ENCODE measurements around the gene ACO1.

ACO1 gene

DNA sequence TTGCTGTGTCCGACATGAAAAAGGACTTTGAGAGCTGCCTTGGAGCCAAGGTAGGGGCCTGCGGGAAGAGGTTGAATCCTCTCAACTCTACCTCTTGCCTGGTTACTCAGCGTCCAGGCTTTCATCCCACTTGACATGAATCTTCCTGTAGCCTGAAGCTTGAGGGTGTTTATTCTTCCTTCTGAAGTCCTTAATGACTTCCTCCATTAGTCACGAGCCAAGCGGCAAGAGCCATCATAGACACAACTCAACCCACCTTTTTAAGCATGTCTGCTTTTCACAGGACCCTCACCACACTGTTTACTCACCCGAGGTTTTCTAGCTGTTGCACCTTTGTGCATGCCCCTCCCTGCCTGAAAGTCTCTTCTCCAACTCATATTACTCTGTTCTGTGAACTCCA is 40.2 kb downstream of the ACO1 start:
- no peak for DNase-seq

- no peak for DNase-seq
Measured at GRCh38 chr9:32426278-32426939, 42.0 kb downstream of the ACO1 start.

GRCh38 chr9:32427111-32427873 is 42.8 kb downstream of the ACO1 start:
- DNase-seq, result no peak

DNA sequence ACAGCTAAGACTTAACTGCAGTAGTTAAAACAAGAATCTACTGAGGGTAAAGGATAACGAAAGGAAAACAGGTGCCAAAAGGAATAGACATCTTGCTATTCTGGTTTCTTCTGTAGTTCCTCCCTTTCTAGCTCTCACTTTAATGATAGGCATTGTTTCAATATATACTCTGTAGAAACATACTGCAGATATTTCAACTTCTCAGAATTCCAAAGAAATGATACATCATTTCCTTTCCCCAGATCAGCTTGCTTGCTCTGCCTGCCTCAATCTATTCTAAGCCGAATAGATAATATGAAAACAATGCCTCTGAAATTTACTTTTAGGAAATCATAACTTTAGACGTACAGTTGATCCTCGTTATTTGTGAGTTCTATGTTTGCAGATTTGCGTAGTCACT is 46.3 kb downstream of the ACO1 start:
- DNase-seq, result no peak

DNA sequence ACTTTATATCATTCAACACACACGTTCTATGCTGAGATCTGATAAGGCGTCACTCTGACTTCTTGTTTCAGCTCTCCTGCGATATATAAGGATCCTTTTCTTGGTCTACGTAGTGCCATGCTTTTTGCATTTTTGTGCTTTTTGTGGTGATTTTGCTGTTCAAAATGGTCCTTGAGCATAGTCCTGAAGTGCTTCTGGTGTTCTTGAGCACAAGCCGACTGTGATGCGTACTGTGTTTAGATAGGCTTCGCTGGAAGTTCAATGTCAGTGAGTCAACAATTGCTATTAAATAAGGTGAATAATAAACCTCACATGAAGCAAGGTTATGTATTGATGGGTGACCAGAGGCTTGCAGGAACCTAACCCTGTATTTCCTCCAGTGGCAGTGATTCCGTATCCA is 46.8 kb downstream of the ACO1 start:
- no peak for DNase-seq

DNA sequence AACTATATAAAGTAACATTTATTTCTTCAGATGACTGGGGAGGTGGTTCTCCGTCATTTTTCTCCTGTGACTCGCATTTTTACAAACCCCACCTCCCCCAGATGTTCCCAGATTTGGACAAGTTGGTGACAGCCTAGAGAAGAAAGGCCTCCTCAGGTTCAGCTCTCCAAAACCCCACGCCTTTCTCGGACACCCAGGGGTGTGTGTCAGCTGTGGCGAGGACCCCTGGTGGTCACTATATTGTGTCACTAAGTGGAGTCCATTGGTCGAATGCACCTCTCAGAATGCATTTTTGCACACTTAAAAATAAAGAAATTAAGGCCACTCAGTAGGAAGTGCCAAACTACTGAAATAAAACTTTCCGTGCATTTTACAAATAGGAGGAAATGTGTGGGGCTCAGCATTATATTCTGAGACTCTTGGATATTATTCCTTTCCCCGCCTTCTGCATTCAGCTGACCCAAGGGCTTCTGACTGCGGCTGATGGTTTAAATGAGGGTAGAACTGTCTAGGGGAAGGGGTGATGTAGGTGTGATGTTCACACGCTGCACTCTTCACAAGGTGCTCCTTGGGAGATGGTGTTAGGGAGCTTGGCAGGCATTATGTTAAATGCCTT is 47.6 kb downstream of the ACO1 start:
- no peak for DNase-seq

DNA sequence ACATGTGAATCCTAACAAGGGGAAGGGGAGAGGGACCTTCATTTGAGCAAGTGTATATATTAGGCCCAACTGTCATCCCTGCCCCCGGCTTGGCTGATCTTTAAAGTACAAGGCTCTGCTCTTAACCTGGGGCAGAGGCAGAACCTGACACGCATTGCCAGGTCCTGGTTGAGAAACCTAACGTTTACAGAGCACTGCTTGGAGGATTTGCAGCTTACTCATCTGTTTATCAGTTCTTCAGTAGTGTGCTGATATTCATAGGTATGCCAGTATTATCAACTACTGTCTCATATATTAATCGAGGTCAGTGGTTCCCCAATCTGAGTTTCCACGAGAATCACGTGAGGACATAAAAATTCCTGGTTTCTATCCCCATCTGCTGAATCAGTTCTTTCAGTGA is 50.4 kb downstream of the ACO1 start:
- DNase-seq, result no peak

DNA sequence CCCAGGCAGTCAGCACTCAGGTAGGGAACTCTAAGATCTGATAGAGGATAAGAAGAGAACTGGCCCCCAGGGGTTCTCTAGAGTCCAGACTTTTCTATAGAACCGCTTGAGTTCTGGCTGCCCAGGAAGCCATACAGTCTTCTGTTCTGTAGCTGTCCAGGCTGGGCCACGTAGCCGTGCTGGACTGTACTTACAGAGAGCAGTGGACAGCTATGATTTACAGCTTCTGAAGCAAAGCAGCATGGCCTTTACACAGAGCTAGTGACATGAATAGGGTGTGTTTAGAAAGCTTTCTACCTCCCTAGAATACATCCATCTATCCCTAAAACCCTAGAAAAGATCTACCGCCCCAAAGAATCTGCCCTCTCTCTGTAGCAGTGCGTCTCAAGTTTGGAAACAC is 57.2 kb downstream of the ACO1 start:
- no peak for DNase-seq

DNA sequence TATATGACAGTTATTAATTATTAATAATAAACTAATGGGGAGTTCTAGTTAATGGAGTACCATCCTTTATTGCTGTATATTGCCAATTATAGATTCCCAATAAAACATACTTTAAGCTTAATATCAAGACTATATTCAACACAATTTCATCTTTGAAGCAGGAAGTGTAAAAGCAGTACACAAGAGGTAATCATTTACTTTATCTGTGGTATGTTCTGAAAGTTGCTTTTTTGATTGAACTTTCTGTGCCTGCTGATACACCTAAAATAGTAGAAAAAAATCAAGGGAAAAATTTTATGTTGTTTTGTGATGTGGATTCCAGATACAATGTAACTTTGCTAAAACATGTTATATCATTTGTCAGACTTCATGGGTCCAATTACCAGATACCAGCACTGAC is 58.0 kb downstream of the ACO1 start:
- DNase-seq, result no peak

DNA sequence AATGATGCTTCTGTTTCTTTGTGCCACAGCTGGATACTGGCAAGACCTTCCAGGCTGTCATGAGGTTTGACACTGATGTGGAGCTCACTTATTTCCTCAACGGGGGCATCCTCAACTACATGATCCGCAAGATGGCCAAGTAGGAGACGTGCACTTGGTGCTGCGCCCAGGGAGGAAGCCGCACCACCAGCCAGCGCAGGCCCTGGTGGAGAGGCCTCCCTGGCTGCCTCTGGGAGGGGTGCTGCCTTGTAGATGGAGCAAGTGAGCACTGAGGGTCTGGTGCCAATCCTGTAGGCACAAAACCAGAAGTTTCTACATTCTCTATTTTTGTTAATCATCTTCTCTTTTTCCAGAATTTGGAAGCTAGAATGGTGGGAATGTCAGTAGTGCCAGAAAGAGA is 65.5 kb downstream of the ACO1 start:
- no peak for DNase-seq

DNA sequence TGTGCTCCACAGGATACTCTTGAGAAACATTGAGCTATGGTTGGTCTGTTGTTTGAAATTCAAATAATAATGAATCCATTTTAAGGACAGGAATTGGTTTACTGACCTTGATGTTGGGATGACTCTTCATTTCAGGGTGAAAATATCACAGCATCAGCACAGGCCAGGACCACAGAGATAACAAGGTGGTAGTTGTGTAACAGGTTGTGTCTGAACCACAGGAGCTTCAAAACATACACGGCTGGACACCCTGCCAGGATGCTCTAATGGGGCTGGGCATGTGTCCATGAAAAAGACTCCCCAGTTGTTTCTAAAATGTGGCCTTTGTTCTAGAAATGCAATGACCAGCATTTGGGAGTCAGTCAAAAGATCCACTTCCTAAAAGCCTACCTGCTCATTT is 69.8 kb downstream of the ACO1 start:
- DNase-seq, result no peak

DNA sequence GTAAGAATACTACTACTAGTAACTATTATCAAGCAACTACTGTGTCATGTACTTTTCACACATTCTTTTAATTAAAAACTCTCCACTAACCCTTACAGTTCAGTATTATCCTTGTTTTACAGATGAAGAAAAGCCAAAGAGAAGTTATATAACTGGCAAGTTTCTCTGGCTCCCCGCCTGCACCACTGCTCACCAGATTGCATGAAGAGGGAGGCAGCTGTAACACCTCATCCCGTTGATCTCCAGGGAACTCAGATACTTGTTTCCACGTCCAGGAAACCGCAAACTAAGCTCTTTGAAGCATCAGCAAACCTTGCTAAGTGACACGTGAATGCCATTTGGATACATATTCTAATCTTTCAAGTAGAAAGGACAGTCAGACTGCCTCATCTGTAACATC is 71.3 kb downstream of the ACO1 start:
- no peak for DNase-seq

DNA sequence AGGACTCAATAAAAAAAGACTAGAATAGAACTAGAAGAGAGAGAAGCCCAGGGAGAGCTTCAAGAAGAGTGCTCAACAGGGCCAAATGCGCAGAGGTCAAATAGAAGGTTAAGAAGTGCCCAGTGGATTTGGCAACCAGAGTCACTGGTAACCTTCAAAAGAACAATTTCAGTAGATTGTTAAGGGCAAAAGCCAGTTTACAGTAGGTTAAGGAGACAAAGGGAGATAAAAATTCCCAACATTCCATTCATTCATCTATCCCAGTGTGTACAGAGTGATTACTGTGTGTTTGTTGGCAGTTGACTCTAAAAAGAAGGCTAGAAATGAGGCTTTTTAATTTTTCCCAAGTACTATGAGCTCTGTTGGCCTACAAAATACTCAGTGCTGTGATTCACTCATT is 72.1 kb downstream of the ACO1 start:
- no peak for DNase-seq

GRCh38 chr9:32463500-32464293 is 79.3 kb downstream of the ACO1 start:
- DNase-seq, result no peak

GRCh38 chr9:32468740-32469139 is 84.3 kb downstream of the ACO1 start:
- no peak for DNase-seq

DNA sequence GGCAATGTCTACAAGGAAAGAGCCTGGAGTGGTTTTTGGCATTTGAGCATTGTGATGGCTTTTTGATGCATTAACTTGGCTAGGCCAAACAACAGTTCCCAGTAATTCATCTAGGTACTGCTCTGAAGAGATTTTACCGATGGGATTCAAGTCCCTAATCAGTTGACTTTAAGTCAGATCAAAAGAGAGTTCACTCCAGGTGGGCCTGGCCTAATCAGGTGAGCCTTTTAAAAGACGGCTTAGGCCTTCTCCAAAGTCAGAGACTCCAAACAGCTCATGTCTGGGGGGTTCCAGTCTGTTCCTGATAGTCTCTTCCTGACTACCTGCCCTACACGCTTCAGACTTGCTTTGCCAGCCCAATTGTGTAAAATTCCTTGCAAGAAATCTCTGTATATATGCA is 87.9 kb downstream of the ACO1 start:
- no peak for DNase-seq

DNA sequence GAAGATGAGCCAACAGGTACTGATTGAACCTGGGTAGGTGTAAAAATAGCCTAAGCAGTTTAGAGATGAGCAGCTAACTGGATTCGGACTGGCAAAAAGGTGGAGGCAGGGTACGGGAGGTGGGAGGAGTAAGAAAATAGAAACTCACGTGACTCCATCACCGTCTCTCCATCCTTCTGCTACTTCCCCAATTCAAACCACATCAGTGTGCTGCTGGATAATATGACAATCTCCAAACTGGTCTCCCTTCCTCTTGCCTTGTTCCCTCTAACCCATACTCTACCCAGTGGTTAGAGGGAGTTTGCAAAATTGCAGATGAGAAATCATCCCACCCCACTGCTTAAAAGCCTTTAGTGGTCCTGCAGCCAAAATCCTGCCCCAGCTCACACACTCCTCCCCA is 98.9 kb downstream of the ACO1 start:
- no peak for DNase-seq

DNA sequence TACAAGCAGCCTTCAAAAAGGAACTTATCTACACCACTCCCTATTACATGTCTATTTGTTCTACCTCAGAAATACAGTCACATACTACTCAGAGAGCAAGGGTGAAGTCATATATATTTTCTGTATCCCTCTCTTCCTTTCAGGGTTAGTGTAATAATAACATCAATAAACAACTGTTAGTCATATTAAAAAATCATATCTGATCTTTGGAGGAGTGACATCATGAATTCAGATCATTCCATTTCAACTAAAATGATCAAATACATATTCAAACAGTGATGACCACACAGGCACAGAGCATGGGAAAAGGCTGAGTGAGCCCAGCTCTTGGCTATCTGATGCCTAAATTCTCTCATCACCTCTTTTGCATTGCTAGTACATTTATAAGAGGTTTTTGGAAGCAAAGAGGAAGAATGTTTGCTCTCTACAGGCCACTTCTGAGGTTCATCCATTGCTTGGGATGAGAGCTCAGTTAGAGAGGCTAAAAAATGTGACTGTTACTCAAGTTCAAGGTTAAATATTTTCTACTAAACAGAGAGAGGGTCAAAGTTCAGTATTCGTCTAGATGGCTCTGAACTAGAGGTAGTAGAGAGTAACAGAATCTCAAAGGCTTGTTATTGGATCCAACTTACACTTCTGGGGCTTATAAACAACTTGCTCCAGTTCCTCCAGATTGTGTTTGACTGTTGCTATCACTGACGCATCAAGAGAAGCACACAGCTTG is 102.6 kb downstream of the ACO1 start:
- DNase-seq, result no peak

DNA sequence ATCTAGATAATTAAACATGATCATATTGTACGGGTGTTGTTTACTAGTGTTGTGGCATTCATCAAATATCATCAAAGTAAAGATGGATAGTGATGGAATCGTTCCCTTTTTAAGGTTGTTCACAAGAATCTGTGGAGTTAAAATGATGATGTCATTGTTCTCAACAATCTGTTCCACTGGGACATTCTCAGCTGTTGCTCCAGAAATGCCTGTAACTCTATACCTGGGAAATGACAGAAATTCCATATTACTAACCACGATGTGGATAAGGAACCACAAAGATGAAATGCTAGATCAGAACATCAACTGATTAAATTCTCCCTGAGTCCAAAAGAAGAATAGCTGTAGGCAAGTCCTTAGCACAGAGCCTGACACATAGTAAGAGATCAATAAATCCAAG is 103.5 kb downstream of the ACO1 start:
- no peak for DNase-seq

DNA sequence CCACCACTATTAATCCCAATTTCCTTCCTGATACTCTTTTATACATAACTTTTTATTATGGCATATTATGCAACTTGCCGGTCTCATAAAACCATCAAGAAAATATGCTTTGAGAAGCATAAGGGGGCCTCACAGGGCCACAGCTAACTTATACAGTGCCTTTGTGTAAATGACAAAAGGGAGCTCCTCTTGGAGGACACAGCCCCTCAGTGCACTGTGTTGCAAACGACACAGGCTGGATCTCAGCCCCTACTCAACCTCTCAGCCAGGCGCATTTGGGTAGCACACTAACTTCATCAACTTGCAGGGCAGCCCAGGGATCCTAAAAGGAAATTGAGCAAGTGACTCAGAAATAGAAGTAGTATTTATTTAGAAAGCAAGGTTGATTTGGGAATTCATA is 106.2 kb downstream of the ACO1 start:
- DNase-seq, result no peak

GRCh38 chr9:32497921-32498320 is 113.5 kb downstream of the ACO1 start:
- DNase-seq, result no peak

DNA sequence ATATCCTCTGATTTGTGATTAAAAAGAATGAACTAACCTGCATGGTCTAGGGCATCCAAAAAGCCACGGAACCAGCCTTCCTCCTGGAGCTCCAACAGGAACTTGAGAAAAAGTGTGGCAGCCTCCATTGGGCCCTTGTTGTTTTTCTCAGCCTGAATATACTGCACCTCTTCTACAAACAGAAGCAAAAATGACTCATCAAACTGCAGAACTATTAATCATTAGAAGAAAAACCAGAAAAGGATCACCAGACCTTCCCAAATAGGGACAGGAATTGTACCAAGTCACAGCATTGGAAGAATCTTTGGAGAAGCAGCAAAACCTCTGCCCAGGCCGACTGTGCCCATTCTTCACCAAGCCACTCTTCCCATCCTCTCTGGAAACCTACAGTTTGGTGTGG is 116.3 kb downstream of the ACO1 start:
- no peak for DNase-seq

- no peak for DNase-seq
Measured at GRCh38 chr9:32501868-32502267, 117.4 kb downstream of the ACO1 start.
